ENCODE data around the gene BATF3. TPM values are rescaled to one million over a fixed set of nuclear protein-coding genes. Genes with fewer than 3 reads are reported as not detected.
"Not testable (repeated sequence)": the region's sequence is repeated elsewhere in the genome, so short reads cannot be mapped to it uniquely, and the experiment has no call there.

The BATF3 gene
- polyA plus RNA-seq, 1 donor, result 1.3 TPM

GRCh38 chr1:212658250-212658649 lies 41.4 kb downstream of the BATF3 start:
- DNase-seq (ENCODE audit: low read depth), result not testable (repeated sequence)

GRCh38 chr1:212656730-212657129 lies 42.9 kb downstream of the BATF3 start:
- DNase-seq (ENCODE audit: low read depth), result no peak

- no peak for DNase-seq (ENCODE audit: low read depth)
These were observed 43.8 kb downstream of the BATF3 start for GRCh38 chr1:212655668-212656440.

- DNase-seq (ENCODE audit: low read depth), result no peak
These were observed 47.0 kb downstream of the BATF3 start for GRCh38 chr1:212652609-212653008.

- no peak for DNase-seq (ENCODE audit: low read depth)
These were observed 47.7 kb downstream of the BATF3 start for GRCh38 chr1:212651977-212652376.

- DNase-seq (ENCODE audit: low read depth), result no peak
These were observed 48.1 kb downstream of the BATF3 start for GRCh38 chr1:212651521-212651920.

GRCh38 chr1:212650228-212650627 lies 49.4 kb downstream of the BATF3 start:
- DNase-seq (ENCODE audit: low read depth), result no peak

GRCh38 chr1:212649020-212649419 lies 50.6 kb downstream of the BATF3 start:
- no peak for DNase-seq (ENCODE audit: low read depth)

- no peak for DNase-seq (ENCODE audit: low read depth)
These were observed 51.2 kb downstream of the BATF3 start for GRCh38 chr1:212648431-212648830.

GRCh38 chr1:212647004-212647403 lies 52.6 kb downstream of the BATF3 start:
- no peak for DNase-seq (ENCODE audit: low read depth)

GRCh38 chr1:212646588-212646987 lies 53.1 kb downstream of the BATF3 start:
- no peak for DNase-seq (ENCODE audit: low read depth)

GRCh38 chr1:212645546-212646543 lies 53.8 kb downstream of the BATF3 start:
- no peak for DNase-seq (ENCODE audit: low read depth)

- DNase-seq (ENCODE audit: low read depth), result no peak
These were observed 54.6 kb downstream of the BATF3 start for GRCh38 chr1:212644866-212645545.

GRCh38 chr1:212643877-212644276 lies 55.8 kb downstream of the BATF3 start:
- DNase-seq (ENCODE audit: low read depth), result no peak

GRCh38 chr1:212641956-212642355 lies 57.7 kb downstream of the BATF3 start:
- DNase-seq (ENCODE audit: low read depth), result no peak

GRCh38 chr1:212640223-212640878 lies 59.3 kb downstream of the BATF3 start:
- no peak for DNase-seq (ENCODE audit: low read depth)

GRCh38 chr1:212639524-212639923 lies 60.1 kb downstream of the BATF3 start:
- DNase-seq (ENCODE audit: low read depth), result not testable (repeated sequence)

GRCh38 chr1:212638492-212639151 lies 61.0 kb downstream of the BATF3 start:
- no peak for DNase-seq (ENCODE audit: low read depth)

- DNase-seq (ENCODE audit: low read depth), result no peak
These were observed 61.7 kb downstream of the BATF3 start for GRCh38 chr1:212637902-212638301.

Measured in forelimb muscle (tissue), 1 donor.